ENCODE results near the gene PTPRO.
"Not testable (repeated sequence)": the region's sequence is repeated elsewhere in the genome, so short reads cannot be mapped to it uniquely, and the experiment has no call there.

The PTPRO gene

DNA sequence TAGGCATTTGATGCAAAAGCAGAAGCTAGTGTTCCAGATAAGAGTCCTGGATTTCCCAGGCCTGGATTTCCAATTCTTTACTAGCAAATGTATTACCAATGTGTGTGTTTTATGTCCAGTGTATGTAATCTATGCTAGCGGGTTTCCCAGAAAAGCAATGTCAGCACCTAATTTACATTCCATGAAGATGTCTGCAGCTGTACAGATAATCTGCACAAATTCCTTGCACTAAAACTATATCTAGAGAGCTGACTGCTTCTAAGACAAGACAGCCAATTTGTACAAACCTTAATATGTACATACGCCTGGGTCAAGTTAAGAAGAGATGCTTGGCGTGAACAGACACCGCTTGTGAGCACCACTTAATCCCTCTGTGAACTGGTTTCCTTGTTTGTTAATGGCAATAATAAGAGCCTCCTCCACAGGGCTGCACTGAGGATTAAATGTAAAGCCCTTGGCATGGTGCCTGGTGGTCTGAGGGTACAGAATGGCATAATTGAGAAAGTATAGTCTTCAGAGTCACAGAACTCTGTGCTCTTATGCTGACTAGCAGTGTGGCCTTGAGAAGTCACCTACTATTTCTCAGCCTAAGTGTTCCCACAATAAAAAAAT is 281.3 kb downstream of the PTPRO start:
- DNase-seq (ENCODE audit: low spot score) = no peak

DNA sequence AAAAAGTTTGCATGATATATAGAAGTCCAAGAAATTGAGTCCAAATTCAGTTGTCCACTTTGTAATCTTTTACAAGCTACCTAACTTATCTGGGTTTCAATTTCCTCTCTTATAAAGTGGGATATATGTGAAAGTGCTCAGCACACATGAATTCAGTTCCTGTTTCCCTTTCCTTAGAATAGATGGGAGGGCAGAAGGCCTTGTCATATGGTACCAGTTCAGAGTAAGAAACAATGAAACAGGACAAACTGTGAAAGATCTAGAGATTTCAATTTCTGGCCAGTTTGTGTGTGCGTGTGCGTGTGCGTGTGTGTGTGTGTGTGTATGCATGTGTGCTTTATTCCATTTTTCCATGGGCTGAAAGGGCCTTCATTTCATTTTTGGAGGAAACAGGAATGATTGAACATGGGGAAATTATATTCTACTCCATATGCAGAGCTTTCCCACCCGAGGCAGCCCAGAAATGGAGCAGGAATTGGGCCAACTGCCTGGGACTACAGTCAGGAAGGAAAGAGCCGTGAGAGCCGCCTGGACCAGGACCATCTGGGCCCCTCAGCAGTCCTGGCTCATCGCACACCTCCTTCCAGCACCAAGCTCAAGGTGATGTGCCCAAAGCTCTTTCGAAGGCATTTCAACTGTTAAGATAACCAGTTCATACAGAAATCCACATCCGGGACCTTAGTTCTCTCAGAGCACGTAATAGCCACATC is 283.7 kb downstream of the PTPRO start:
- DNase-seq (ENCODE audit: low spot score) = no peak

DNA sequence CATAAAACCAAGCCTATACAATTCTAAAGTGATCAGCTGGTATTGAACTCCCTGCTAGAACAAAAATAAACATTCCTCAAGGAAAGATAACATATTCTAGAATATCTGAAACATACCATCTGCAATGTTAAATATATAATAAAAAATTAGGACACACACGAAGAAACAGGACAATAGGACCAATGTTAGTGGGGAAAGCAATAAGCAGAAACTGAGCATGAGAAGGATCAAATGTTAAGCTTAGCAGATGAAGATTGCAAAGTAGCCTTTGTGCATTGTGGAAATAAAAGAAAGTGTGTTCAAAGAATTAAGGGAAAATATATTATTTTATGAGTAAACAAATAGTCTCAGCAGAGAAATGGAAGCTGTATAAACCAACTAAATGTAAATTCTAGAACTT is 286.1 kb downstream of the PTPRO start:
- no peak for DNase-seq (ENCODE audit: low spot score)

DNA sequence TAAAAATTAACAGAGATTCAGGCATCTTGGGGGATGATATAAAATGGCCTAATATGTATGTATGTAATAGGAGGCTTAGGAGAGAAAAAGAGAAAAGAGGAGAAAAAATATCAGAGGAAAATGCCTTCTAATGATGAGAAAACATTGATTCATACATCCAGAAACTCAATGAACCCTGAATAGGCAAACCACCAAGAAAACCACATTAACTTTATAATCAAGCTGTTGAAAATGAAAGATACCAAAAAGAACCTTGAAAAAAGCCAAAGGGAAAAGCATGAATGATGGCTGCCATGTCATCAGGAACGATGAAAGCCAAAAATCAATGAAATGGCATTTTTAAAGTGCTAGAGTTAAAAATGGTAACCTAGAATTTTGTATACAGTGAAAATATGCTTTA is 286.6 kb downstream of the PTPRO start:
- DNase-seq (ENCODE audit: low spot score) = no peak

DNA sequence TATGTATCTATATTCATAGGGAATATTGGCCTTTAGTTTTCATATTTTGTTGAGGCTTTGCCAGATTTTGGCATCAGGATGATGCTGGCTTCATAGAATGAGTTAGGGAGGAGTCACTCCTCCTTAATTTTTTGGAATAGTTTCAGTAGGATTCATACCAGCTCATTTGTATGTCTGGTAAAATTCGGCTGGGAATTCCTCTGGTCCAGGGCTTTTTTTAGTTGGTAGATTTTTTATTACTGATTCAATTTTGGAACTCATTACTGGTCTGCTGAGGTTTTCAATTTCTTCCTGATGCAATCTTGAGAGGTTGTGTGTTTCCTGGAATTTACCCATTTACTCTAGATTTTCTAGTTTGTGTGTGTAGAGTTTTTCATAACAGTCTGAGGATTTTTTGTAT is 291.7 kb downstream of the PTPRO start:
- DNase-seq (ENCODE audit: low spot score) = no peak

DNA sequence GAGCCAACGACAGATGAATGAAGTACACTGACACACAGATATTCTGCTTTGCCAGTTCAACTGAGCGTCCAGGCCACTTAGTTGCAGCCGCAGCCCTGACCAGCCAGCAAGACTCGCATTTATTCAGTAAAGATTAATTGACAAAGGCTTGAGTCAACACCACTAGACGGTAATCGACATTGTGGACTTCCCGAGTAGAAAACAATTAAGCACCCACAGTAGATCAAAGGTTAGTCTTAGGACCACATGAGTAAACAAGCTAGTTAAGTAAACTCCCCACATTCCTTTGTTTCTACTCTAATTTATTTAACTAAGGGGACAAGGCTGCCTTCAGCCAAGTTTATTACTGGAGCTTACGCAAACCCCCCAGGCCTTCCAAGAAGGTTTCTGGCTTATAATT is 294.2 kb downstream of the PTPRO start:
- not testable (repeated sequence) for DNase-seq (ENCODE audit: low spot score)

DNA sequence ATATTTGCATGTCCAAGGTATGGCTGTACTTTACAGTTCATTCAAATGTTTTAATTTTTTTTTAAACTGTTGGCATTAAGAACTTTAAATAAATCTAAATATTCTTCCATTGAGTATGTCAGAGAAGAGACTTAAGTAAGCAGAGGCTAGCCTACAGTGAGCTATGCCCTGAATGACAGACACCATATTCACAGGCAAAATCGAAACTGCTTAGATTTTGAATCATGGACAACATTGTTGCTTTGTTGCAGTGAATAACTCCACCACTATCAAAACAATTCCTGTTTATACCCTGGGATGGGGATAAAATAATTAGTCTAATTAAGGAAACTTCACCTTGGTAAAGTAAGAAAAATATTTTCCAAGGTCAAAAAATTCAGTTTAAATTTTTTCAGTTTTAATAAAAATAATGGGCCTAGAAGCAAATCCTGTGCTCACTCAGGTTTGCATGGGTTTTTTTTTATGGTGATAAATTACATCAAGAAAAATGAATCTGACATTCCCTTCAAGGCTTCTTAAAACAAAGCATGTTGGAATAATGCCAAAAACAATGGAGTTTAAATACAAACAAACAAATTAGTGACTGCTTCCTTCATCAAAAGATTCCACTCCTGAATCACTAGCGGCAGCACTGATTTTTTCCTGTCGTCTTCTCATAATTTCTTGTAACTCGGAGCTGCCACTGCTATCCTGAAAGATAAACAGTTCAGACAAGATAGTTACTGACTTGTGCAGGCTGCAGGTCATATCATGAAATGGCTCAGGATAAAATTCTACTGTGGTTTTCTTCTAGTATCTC is 298.6 kb downstream of the PTPRO start:
- DNase-seq (ENCODE audit: low spot score) = no peak

DNA sequence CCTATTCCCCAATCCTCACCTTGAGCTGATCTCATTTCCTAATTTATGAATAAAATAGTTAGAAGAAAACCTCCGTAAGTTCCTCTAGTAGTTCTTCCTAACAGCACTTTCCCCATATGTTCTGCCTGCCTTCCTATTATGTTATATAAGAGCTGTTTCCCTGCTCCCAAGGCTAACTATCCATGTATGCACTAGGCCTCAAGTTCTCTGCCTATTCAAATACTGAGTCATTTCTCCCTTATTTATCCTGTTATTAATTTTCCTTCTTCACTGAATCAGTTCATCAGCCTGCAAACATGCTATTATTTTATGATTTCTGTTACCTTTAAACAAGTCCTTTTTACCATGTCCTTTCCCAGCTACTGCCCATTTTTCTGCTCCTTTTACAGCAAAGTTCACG is 302.8 kb downstream of the PTPRO start:
- no peak for DNase-seq (ENCODE audit: low spot score)

DNA sequence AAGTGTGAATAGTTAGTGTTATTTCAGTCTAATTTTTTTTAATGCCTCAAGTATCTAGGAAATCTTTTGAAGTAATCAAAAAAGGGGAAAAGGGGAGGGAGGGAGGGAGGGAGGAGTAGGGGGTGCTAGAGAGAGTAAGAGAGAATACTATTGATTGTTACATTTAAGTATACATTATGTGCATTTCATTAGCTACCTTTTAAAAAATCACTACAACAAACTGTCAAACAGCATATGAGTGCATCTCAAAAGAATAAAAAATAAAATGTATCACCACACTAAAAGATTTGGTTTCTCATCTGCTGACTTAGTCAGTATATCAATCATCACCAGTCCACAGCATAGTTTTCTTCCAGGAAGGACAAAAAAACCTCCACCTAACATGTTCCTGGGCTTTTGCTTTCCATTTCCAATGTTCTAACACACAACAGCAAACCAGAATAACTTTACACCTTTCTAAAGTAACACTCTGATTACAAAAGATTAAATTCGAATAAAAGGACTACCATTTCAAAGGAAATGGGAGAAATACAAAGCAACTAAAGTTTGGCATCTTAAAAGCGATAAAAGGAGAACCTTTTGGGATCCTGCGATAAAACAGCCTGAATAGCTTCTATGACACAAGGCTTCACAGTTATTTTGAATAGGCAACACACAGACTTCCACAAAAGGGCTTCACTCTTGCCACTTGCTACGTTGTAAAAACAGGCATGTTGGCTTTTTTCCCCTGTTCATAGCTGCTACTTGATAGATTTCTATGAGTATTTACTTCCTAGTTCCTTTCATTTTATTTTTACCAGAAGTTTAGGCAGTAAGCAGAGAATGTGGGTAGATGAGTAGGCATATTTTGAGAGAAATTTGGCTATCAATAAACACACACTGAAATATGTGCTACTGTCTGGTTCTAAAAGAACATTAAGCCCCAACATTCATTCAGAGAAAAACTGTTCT is 306.0 kb downstream of the PTPRO start:
- no peak for DNase-seq (ENCODE audit: low spot score)

DNA sequence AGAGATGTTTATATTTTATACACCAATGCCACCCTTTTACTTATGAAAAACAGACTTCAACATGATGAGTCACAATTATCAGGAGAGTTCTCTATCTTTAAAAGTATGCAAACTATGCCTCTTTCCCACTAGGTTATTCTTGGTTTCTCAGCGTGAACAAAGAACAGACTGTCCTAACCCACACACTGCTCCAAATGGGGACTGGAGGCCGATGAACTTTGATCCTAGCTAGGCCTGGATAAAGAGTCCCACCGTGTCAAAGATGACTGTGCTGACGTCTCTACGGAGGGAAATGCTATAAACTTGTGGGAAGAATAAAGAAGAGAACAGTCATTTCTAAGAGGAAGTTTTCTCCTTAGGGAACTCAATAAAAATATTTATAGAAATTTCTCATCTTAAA is 306.8 kb downstream of the PTPRO start:
- DNase-seq (ENCODE audit: low spot score) = peak; percentile 55

DNA sequence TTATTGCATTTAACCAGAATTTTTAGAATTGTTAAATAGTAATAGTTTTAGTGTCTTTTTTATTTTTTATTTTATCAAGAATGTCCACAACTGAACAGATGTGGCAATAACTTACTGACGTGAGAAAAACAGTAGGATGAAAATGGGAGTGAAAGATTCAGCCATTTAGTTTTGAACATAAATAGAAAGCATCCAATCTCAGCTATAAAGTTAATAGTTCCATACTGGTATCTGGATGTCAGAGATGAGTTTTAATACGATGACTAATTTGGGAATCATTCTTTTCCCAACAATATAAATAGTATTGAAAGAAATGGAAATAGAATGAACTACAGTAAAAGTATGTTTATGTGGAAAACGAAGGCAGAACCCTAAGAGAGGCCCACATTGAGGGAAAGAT is 307.5 kb downstream of the PTPRO start:
- no peak for DNase-seq (ENCODE audit: low spot score)

DNA sequence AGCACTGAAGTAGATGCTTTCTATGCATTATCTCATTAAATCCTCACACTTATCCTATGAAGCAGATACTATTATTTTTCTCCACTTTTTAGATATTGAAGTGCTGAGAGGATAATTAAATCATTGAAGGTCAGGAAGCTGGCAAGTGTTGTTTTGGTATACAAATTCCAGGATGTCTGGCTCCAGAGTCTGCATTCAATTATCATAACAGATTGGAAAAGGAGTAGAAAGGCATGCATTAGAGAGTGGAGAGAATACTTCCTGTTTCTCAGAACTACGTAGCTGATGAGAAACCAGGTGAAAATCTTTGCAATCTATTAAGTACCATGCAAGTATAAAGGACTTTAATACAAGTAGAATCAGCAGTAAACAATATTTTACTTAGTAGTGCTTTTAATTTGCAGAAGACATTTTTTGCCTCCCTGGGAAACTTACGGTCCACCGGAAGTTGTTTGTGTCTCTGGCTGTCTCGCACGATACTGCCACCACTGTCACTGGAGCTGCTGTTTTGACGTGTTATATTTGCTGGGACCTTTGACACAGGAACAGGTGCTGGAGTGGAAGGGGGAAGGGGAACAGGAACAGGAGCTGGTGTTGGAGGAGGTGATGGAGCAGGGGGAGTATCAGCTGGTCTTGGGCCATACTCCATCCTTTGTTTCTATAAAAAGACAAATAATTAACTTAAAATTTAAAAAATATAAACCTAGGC is 308.9 kb downstream of the PTPRO start:
- DNase-seq (ENCODE audit: low spot score) = no peak

DNA sequence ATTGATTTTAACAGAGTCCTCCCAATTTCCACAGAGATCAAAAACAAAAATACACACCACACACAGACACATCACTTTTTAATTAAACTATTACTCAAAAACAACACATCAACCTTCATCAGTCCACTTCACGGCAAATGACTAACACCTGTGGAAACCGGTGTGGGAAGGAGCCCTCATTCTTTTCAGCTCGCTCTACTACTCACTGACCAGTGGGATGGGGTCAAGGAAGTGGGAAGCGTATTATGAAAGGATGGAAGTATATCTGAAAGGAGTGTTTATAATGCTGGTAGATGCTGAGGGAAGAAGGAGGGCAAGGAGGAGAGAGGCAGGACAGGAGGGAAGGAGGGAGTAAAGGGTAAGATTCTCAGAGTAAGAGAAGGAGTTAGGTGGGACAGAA is 310.4 kb downstream of the PTPRO start:
- no peak for DNase-seq (ENCODE audit: low spot score)

DNA sequence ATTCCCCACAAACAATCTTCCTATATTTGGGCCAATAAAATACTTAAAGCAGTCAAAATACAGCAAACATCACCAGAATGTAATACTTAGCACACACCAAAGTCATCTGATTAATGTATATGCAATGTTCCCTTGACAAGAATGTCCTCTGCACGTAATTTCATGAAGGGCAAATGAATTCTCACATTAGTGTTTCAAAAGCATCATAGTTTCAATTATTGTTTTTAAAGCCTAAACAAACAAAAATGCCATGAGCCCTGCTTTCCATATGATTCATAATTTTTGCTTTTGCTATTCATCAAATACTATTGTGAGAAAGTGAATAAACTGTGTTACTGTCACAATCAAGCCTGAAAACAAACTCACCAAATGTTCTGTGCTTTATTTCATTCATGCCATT is 310.9 kb downstream of the PTPRO start:
- no peak for DNase-seq (ENCODE audit: low spot score)

DNA sequence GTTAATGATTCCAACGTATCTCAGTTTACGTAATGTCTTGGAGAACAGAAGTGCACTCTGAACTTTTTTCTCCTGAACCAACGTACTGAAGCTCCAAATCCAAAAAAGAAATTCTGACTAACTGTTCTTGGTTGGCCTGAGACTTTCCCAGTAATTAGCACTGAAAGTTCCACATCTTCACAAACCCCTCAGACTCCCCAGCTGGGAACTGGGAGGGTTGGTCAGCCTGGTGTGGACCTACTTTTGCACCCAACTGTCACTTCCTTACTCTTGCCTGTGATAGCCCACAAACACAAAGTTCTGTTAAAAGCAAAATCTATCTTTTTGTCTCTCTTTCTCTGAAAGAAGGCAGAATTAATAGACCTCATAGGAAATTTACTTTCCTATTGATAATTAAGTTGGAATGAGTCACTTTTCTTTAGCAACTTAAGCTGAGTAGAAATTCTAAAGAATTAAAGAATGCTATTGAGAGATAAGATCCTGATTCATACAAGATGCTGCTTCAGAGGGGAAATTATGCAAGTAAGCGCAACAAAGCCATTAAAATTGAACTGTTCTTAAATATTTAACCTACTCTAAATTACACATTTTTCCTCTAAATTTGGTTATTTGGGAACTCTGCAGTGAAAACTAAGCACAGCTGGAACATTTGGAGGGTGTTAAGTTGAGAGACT is 311.8 kb downstream of the PTPRO start:
- DNase-seq (ENCODE audit: low spot score) = no peak

DNA sequence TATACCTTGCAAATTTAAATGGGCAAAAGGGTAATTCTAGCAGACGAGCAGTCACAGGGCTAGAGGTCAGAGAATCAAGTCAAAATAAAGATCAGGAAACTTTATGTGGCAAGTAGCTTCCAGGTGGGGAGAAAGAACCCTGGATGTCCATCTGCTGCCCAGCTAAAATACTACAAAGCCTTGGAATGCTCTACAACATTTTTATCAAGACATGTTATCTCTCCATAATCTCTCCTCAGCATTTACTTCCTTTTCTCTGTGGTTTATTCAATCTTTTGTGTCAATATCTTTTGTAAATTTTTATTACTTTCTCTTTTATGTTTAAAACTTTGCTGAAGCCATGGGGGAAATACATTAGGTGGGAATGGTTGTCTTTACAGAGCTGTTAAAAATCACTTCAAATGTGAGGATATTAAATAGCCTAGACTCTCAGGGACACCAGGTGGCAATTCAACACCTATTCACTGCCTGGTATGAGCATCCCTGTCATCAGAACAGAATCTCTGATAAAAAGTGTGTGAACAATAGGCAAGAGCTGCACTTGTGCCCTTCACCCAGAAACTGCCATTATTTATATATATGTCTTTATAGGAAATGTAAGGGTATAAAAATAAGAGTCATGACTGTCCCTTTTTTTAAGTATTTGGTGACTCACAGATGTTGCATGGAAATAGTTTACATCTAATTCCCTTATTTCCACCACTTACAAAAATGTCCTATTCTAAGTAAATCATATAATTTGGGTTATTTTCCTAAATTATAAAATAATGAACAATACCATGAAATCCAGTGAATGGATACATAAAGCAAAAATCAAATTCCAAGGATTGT is 314.0 kb downstream of the PTPRO start:
- DNase-seq (ENCODE audit: low spot score) = no peak

DNA sequence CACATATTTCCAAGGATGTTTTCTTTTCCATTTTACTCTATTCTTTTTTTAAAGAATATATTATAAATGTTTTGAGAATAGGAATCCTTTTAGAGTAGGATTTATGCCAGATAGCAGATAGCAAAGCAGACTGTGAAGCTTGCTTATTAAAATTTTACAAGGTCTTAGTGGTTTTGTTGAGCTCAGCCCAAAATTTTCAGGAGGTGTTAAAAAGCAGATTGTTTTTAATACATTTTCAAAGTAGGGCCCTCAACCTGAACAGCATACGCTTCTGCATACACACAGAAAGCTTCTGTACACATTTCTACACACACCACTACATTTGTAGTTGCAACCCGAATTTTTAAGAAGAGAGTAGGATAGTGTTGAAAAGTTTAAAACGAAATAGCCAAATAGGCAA is 315.9 kb downstream of the PTPRO start:
- DNase-seq (ENCODE audit: low spot score) = no peak

DNA sequence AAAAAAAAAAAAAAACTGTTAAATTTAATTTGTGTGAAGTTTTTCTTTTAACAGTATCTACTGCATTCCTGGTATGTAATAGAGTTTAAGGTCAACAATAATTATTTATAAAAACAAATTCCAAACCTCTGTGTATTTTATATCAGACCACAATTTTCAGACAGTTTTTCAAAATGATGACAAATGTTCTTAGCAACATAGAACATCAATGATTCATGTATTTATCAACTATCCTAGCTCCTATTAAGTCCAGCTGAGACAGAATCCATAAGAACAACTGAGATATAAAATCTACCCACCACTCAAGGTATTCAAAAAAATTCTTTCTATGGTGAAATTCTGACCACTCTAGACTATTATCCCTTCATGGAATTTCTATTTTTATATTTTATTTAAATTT is 322.4 kb downstream of the PTPRO start:
- no peak for DNase-seq (ENCODE audit: low spot score)

DNA sequence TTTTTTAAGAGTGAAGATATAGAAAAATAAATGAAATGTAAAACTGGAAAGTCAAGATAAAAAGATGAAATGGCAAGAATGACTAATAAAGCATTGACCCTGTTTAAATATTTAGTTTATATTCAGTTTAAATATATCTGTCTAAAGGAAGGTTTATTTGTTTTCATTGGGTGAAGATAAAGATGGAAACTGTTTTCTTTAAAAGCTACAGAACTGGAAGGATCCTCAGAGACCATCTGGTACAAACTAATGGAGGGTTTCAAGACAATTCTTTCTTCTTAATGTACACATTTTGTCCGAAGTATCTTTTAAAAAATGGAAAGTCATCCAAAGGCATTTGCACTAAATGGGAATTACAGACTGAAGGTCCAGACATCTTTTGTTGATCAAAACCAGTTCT is 324.3 kb downstream of the PTPRO start:
- DNase-seq (ENCODE audit: low spot score) = no peak
